Panc1 (cell line): ENCODE measurements around the gene NR2C2. TPM values are rescaled to one million over a fixed set of nuclear protein-coding genes. Genes with fewer than 3 reads are reported as not detected.

Source experiments
- ATAC-seq: fragments of 200-7000 bp; cut with Tn5 transposase; 2 replicates; pipeline ENCODE4 v1.9.1; 2020; ENCODE audit warnings: mild to moderate bottlenecking, moderate library complexity
- BruUV-seq: library from RNA; stranded (reverse); fragments of 400-500 nt; replicated peaks from 2 replicates; lab custom pipeline; 2021; lab: Mats Ljungman, UMichigan
- CTCF ChIA-PET: fragments of 300-600 bp; sonication (Branson Sonifier 250); formaldehyde crosslinking; loops from one replicate; lab custom pipeline; 2022; ENCODE audit warnings: antibody characterized with exemption; lab: Charles Lee
- POLR2A ChIA-PET: fragments of 300-600 bp; sonication (Branson Sonifier 250); formaldehyde crosslinking; loops from one replicate; lab custom pipeline; 2022; ENCODE audit warnings: antibody characterized with exemption; lab: Charles Lee
- DNase-seq: peaks from one replicate; pipeline ENCODE4 v3.0.0-alpha.2; 2010; ENCODE audit warnings: low read depth, low spot score
- H3K27ac ChIP-seq: 2 replicates; pipeline ENCODE4 v1.5.1; 2011; ENCODE audit warnings: mild to moderate bottlenecking, low read length, inconsistent platforms
- H3K27me3 ChIP-seq: fragments of 200-500 bp; sonication (Bioruptor generic); 2 replicates; pipeline ENCODE4 v1.6.0; 2014; ENCODE audit warnings: low read length, inconsistent platforms; ENCODE audit not compliant: control insufficient read depth, insufficient read depth
- H3K36me3 ChIP-seq: fragments of 200-500 bp; sonication (Bioruptor generic); 2 replicates; pipeline ENCODE4 v1.5.1; 2014; ENCODE audit warnings: inconsistent platforms, mild to moderate bottlenecking, low read length, moderate library complexity; ENCODE audit not compliant: control insufficient read depth, insufficient read depth
- H3K4me1 ChIP-seq: 2 replicates; pipeline ENCODE4 v1.5.1; 2011; ENCODE audit warnings: inconsistent platforms, mild to moderate bottlenecking, low read length, moderate library complexity; ENCODE audit not compliant: control insufficient read depth, insufficient read depth
- H3K4me3 ChIP-seq, 2 experiments: 2 replicates each; pipeline ENCODE4 v1.5.1; 2011 to 2012; ENCODE audit warnings: low read depth in 2 of 2, low read length in 2 of 2, mild to moderate bottlenecking in 2 of 2, inconsistent platforms in 1 of 2, moderate library complexity in 1 of 2
- H3K9me3 ChIP-seq: fragments of 200-500 bp; sonication (Bioruptor generic); 2 replicates; pipeline ENCODE4 v1.5.1; 2014; ENCODE audit warnings: low read depth, mild to moderate bottlenecking, inconsistent platforms, low read length, moderate library complexity; ENCODE audit not compliant: control insufficient read depth, insufficient read depth
- CTCF ChIP-seq: fragments of 450-650 bp; IDR thresholded peaks from 2 replicates; pipeline ENCODE4 v1.5.1; 2017; ENCODE audit warnings: mild to moderate bottlenecking
- POLR2AphosphoS5 ChIP-seq: IDR thresholded peaks from 2 replicates; pipeline ENCODE4 v1.6.1; 2012; ENCODE audit warnings: mild to moderate bottlenecking, low read depth, low read length, moderate library complexity
- SIN3A ChIP-seq: IDR thresholded peaks from 2 replicates; pipeline ENCODE4 v1.6.1; 2012; ENCODE audit warnings: low read depth, mild to moderate bottlenecking, low read length, moderate library complexity, borderline replicate concordance; ENCODE audit not compliant: insufficient read depth
- TCF7L2 ChIP-seq: IDR thresholded peaks from 2 replicates; pipeline ENCODE4 v1.6.1; 2011; ENCODE audit warnings: mild to moderate bottlenecking, low read depth, low read length, inconsistent platforms
- in situ Hi-C: cut with HindIII; loops from 2 replicates; pipeline ENCODE4 v1.10.0; 2016; ENCODE audit warnings: low sequenced_read_pairs, low pct_unique_long_range_greater_than_20kb
- intact Hi-C: fragments of 100-400 bp; cut with micrococcal nuclease; formaldehyde crosslinking; loops from one replicate; pipeline ENCODE4 v1.10.0; 2022; ENCODE audit not compliant: unreplicated experiment
- total RNA-seq: library from RNA; stranded (reverse); gene quantifications from one replicate; pipeline ENCODE4 v1.2.1, GENCODE V29; 2021; ENCODE audit not compliant: unreplicated experiment
- TF ChIP-seq, protein P1 (sequence below), 2 experiments: IDR thresholded peaks; 2 replicates each; pipeline ENCODE4 v1.6.1; 2011 to 2012; ENCODE audit warnings: low read depth in 2 of 2, control low read depth in 1 of 2, low read length in 1 of 2, mild to moderate bottlenecking in 1 of 2, moderate library complexity in 1 of 2; ENCODE audit not compliant: insufficient read depth in 1 of 2

The NR2C2 gene
- total RNA-seq, 1 experiment from 2014 or later, result 30.6 TPM

- no peak for ATAC-seq
- DNase-seq, result no peak
- Histone ChIP-seq H3K9me3 (no peaks in the 10 kb centered on the region), H3K36me3 (no peaks in the 10 kb centered on the region), H3K27me3 (no peaks in the 10 kb centered on the region), H3K4me1 (no peaks in the 10 kb centered on the region), H3K4me3 (no peak overlapping the region), H3K27ac (no peak overlapping the region)
- CTCF ChIA-PET, result no interaction called here
- intact Hi-C loops (loop anchor here (2.0 to 10.0 kb wide), 3 partner anchors 112 to 416 kb away; no protein-coding TSS in a partner anchor), in situ Hi-C loops (no loop called here)
- POLR2A ChIA-PET, result no interaction called here
- TF ChIP-seq, protein P1, sequence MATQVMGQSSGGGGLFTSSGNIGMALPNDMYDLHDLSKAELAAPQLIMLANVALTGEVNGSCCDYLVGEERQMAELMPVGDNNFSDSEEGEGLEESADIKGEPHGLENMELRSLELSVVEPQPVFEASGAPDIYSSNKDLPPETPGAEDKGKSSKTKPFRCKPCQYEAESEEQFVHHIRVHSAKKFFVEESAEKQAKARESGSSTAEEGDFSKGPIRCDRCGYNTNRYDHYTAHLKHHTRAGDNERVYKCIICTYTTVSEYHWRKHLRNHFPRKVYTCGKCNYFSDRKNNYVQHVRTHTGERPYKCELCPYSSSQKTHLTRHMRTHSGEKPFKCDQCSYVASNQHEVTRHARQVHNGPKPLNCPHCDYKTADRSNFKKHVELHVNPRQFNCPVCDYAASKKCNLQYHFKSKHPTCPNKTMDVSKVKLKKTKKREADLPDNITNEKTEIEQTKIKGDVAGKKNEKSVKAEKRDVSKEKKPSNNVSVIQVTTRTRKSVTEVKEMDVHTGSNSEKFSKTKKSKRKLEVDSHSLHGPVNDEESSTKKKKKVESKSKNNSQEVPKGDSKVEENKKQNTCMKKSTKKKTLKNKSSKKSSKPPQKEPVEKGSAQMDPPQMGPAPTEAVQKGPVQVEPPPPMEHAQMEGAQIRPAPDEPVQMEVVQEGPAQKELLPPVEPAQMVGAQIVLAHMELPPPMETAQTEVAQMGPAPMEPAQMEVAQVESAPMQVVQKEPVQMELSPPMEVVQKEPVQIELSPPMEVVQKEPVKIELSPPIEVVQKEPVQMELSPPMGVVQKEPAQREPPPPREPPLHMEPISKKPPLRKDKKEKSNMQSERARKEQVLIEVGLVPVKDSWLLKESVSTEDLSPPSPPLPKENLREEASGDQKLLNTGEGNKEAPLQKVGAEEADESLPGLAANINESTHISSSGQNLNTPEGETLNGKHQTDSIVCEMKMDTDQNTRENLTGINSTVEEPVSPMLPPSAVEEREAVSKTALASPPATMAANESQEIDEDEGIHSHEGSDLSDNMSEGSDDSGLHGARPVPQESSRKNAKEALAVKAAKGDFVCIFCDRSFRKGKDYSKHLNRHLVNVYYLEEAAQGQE (IDR thresholded peaks at IDR 0.05; ENCODE audit: insufficient read depth in 1 of 2, low read depth in 2 of 2, low read length in 1 of 2), result no peak
- BruUV-seq, result no TSS peak
Observed at GRCh38 chr3:14922863-14923262, 24.5 kb upstream of the NR2C2 start.

- CTCF ChIA-PET, result no interaction called here
Observed at GRCh38 chr3:14923476-14923875, 23.9 kb upstream of the NR2C2 start.

More at GRCh38 chr3:14923476-14923875, 23.9 kb upstream of the NR2C2 start:
- intact Hi-C loops (loop anchor here (2.0 to 10.0 kb wide), 3 partner anchors 111 to 416 kb away; no protein-coding TSS in a partner anchor), in situ Hi-C loops (no loop called here)
- no TSS peak for BruUV-seq
- TF ChIP-seq CTCF (no peak), TCF7L2 (no peak), POLR2AphosphoS5 (no peak), SIN3A (no peak)
- TF ChIP-seq, protein P1 (IDR thresholded peaks at IDR 0.05; ENCODE audit: insufficient read depth in 1 of 2, low read depth in 2 of 2, low read length in 1 of 2), result no peak
- no peaks in the 10 kb centered on the region for H3K4me1 ChIP-seq
- H3K36me3 ChIP-seq, result no peaks in the 10 kb centered on the region
- no peak for DNase-seq
- H3K9me3 ChIP-seq, result no peaks in the 10 kb centered on the region
- H3K4me3 ChIP-seq, result no peak overlapping the region
- H3K27me3 ChIP-seq, result no peaks in the 10 kb centered on the region
- H3K27ac ChIP-seq, result no peak overlapping the region
- no peak for ATAC-seq
- POLR2A ChIA-PET, result no interaction called here
